ENCODE results near the gene MTMR10.

GRCh38 chr15:30990446-30991254 lies 778 bp downstream of the MTMR10 start:
- TF ChIP-seq, protein P1, sequence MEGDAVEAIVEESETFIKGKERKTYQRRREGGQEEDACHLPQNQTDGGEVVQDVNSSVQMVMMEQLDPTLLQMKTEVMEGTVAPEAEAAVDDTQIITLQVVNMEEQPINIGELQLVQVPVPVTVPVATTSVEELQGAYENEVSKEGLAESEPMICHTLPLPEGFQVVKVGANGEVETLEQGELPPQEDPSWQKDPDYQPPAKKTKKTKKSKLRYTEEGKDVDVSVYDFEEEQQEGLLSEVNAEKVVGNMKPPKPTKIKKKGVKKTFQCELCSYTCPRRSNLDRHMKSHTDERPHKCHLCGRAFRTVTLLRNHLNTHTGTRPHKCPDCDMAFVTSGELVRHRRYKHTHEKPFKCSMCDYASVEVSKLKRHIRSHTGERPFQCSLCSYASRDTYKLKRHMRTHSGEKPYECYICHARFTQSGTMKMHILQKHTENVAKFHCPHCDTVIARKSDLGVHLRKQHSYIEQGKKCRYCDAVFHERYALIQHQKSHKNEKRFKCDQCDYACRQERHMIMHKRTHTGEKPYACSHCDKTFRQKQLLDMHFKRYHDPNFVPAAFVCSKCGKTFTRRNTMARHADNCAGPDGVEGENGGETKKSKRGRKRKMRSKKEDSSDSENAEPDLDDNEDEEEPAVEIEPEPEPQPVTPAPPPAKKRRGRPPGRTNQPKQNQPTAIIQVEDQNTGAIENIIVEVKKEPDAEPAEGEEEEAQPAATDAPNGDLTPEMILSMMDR (IDR thresholded peaks at IDR 0.05), result no peak
- TF ChIP-seq TAF1 (IDR thresholded peaks at IDR 0.05; ENCODE audit: borderline replicate concordance, low read depth, low read length) (no peak), SIN3A (IDR thresholded peaks at IDR 0.05; ENCODE audit: borderline replicate concordance, low read depth, low read length) (no peak), MAX (IDR thresholded peaks at IDR 0.05; ENCODE audit: low read depth) (no peak), GABPA (IDR thresholded peaks at IDR 0.05; ENCODE audit: low read depth) (no peak), JUND (IDR thresholded peaks at IDR 0.05) (no peak), POLR2AphosphoS5 (IDR thresholded peaks at IDR 0.05; ENCODE audit: low read depth, low read length) (no peak)
- TF ChIP-seq, protein P2, sequence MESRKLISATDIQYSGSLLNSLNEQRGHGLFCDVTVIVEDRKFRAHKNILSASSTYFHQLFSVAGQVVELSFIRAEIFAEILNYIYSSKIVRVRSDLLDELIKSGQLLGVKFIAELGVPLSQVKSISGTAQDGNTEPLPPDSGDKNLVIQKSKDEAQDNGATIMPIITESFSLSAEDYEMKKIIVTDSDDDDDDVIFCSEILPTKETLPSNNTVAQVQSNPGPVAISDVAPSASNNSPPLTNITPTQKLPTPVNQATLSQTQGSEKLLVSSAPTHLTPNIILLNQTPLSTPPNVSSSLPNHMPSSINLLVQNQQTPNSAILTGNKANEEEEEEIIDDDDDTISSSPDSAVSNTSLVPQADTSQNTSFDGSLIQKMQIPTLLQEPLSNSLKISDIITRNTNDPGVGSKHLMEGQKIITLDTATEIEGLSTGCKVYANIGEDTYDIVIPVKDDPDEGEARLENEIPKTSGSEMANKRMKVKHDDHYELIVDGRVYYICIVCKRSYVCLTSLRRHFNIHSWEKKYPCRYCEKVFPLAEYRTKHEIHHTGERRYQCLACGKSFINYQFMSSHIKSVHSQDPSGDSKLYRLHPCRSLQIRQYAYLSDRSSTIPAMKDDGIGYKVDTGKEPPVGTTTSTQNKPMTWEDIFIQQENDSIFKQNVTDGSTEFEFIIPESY (IDR thresholded peaks at IDR 0.05; ENCODE audit: borderline replicate concordance, low read depth), result no peak
- TF ChIP-seq, protein P3, sequence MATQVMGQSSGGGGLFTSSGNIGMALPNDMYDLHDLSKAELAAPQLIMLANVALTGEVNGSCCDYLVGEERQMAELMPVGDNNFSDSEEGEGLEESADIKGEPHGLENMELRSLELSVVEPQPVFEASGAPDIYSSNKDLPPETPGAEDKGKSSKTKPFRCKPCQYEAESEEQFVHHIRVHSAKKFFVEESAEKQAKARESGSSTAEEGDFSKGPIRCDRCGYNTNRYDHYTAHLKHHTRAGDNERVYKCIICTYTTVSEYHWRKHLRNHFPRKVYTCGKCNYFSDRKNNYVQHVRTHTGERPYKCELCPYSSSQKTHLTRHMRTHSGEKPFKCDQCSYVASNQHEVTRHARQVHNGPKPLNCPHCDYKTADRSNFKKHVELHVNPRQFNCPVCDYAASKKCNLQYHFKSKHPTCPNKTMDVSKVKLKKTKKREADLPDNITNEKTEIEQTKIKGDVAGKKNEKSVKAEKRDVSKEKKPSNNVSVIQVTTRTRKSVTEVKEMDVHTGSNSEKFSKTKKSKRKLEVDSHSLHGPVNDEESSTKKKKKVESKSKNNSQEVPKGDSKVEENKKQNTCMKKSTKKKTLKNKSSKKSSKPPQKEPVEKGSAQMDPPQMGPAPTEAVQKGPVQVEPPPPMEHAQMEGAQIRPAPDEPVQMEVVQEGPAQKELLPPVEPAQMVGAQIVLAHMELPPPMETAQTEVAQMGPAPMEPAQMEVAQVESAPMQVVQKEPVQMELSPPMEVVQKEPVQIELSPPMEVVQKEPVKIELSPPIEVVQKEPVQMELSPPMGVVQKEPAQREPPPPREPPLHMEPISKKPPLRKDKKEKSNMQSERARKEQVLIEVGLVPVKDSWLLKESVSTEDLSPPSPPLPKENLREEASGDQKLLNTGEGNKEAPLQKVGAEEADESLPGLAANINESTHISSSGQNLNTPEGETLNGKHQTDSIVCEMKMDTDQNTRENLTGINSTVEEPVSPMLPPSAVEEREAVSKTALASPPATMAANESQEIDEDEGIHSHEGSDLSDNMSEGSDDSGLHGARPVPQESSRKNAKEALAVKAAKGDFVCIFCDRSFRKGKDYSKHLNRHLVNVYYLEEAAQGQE (IDR thresholded peaks at IDR 0.05; ENCODE audit: low read depth, low read length), result no peak
- TF ChIP-seq, protein P4, sequence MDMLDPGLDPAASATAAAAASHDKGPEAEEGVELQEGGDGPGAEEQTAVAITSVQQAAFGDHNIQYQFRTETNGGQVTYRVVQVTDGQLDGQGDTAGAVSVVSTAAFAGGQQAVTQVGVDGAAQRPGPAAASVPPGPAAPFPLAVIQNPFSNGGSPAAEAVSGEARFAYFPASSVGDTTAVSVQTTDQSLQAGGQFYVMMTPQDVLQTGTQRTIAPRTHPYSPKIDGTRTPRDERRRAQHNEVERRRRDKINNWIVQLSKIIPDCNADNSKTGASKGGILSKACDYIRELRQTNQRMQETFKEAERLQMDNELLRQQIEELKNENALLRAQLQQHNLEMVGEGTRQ (IDR thresholded peaks at IDR 0.05; ENCODE audit: borderline replicate concordance, low read depth, low read length), result no peak
